Heart left ventricle (tissue), 16 donors: ENCODE results near the gene NUDT4B. TPM values are rescaled to one million over a fixed set of nuclear protein-coding genes. Genes with fewer than 3 reads are reported as not detected.
A peak's percentile ranks its signal among the peaks of the same experiment; 100 is the strongest.
"Not testable (repeated sequence)": the region's sequence is repeated elsewhere in the genome, so short reads cannot be mapped to it uniquely, and the experiment has no call there.

Experiments used
- ATAC-seq, 4 donors: fragments of 200-7000 bp; cut with Tn5 transposase; one replicate each; pipeline ENCODE4 v1.9.1; 2020 to 2022; ENCODE audit warnings: moderate library complexity in 4 of 4, mild to moderate bottlenecking in 3 of 4, moderate number of reproducible peaks in 1 of 4
- DNase-seq, 5 donors: peaks; one replicate each; pipeline ENCODE4 v3.0.0-alpha.2; 2020
- H3K27ac ChIP-seq, 12 donors: fragments of 200-600 bp; sonication (generic) in 4 of 12; one replicate each; pipeline versions ENCODE4 v1.5.0 to v1.8.0; 2016 to 2022; ENCODE audit warnings: mild to moderate bottlenecking in 2 of 12
- H3K27me3 ChIP-seq, 9 donors: fragments of 200-600 bp; sonication (generic) in 2 of 9; one replicate each; pipeline versions ENCODE4 v1.5.1 to v1.8.0; 2016 to 2022; ENCODE audit warnings: mild to moderate bottlenecking in 3 of 9
- H3K36me3 ChIP-seq, 9 donors: fragments of 200-600 bp; sonication (generic) in 2 of 9; one replicate each; pipeline versions ENCODE4 v1.5.0 to v1.8.0; 2018 to 2022; ENCODE audit warnings: mild to moderate bottlenecking in 2 of 9
- H3K4me1 ChIP-seq, 12 donors: fragments of 200-600 bp; sonication (generic) in 4 of 12; one replicate each; pipeline versions ENCODE4 v1.5.0 to v1.8.0; 2016 to 2022; ENCODE audit warnings: mild to moderate bottlenecking in 3 of 12
- H3K4me3 ChIP-seq, 12 donors: fragments of 200-600 bp; sonication (generic) in 4 of 12; one replicate each; pipeline versions ENCODE4 v1.5.0 to v1.8.0; 2017 to 2022; ENCODE audit warnings: mild to moderate bottlenecking in 9 of 12, moderate library complexity in 4 of 12
- H3K9me3 ChIP-seq, 12 donors: fragments of 200-600 bp; sonication (generic) in 4 of 12; one replicate each; pipeline versions ENCODE4 v1.5.0 to v1.8.0; 2016 to 2022; ENCODE audit warnings: mild to moderate bottlenecking in 1 of 12
- WGBS, 4 donors: extraction: QIAGEN DNeasy Blood & Tissue Kit in 2 of 4; methylation state at CpG; one replicate each; pipeline versions ENCODE4 v1.1.5 to v1.1.7; 2013 to 2018; 5-methylcytosine and 5-hydroxymethylcytosine counted together
- intact Hi-C, 10 donors: fragments of 100-400 bp; cut with DNase I; formaldehyde crosslinking; loops; one replicate each; pipeline versions ENCODE4 v1.11.1 to v1.14.2; 2022
- polyA plus RNA-seq, 2 donors: library from polyadenylated mRNA; stranded (reverse); fragments of 200-250 nt; gene quantifications; one replicate each; pipeline ENCODE4 v1.2.3, GENCODE V29; 2013
- total RNA-seq, 9 donors: library from RNA; depleted of rRNA in 2 of 9; stranded (reverse); fragments of >200 nt in 2 of 9; fragmentation: NEBNext Ultra II Directional in 3 of 9; extraction: Animal tissue kit (Norgen Biotek cat#: 25700) in 3 of 9; gene quantifications; one replicate each; pipeline versions ENCODE4 v1.1.0 to v1.2.4, GENCODE V29; 2016 to 2023
- donor health status: ischemic (EF 13 %, LVEDD 7.1; RV severe dilation, severe dysfunction).
- donor health status: healthy with polysubstance abuse.
- donor health status: DM: no; HTN: yes; CAD: no.
- donor health status: DM: no; HTN: no; CAD: no.
- donor health status: ischemic (EF 25% LVEDD 6.9; RV normal size, moderate dysfunction).
- donor health status: ischemic (EF 25% LVEDD 5.7; RV mildly dilated, moderate dysfunction).
- donor health status: healthy.
- donor health status: DM: yes; HTN: yes; CAD: no.
- donor health status: ischemic (EF 35%, LVEDD 5.7; RV mildly dilated, moderate dysfunction).
- donor health status: nonischemic (EF 11% LVEDD 7.7; RV severe dilation, severe dysfunction).
- donor health status: DM: yes; HTN: yes; CAD: no.
- donor health status: PGD.
- donor health status: ischemic (EF 29% LVEDD 5.4; RV normal size, mild dysfunction).
- donor health status: nonischemic (EF 23%, LVEDD 6.1; RV moderate dilation, normal function).

The NUDT4B gene
- total and polyA plus RNA-seq, 11 donors, result 0.50 to 267 (median 23.8) TPM; not detected in 5

DNA sequence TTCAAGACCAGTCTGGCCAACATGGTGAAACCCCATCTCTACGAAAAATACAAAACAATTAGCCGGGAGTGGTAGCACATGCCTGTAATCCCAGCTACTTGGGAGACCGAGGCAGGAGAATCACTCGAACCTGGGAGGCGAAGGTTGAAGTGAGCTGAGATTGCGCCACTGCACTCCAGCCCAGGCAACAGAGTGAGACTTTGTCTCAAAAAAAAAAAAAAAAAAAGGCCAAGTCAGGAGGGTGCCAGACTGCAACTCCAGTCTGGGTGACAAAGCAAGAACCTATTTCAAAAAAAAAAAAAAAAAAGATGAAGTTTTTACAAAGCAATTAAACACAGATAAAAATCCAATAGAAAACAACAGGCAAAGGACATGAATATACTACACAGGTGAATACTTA is 9.9 kb upstream of the NUDT4B start:
- ATAC-seq, DNase-seq, H3K4me3 ChIP-seq, H3K27ac ChIP-seq, H3K27me3 ChIP-seq, H3K36me3 ChIP-seq, H3K4me1 ChIP-seq, H3K9me3 ChIP-seq, intact Hi-C loops: not testable (repeated sequence)
- no CpG with 5 or more reads among the region's 6 CpGs for WGBS, 4 donors

GRCh38 chr1:148743200-148743599 is 5.4 kb upstream of the NUDT4B start:
- no CpG with 5 or more reads among the region's 4 CpGs for WGBS, 4 donors
- ATAC-seq, H3K4me3 ChIP-seq, intact Hi-C loops, H3K4me1 ChIP-seq, H3K36me3 ChIP-seq, H3K9me3 ChIP-seq, H3K27ac ChIP-seq, DNase-seq, H3K27me3 ChIP-seq: not testable (repeated sequence)

DNA sequence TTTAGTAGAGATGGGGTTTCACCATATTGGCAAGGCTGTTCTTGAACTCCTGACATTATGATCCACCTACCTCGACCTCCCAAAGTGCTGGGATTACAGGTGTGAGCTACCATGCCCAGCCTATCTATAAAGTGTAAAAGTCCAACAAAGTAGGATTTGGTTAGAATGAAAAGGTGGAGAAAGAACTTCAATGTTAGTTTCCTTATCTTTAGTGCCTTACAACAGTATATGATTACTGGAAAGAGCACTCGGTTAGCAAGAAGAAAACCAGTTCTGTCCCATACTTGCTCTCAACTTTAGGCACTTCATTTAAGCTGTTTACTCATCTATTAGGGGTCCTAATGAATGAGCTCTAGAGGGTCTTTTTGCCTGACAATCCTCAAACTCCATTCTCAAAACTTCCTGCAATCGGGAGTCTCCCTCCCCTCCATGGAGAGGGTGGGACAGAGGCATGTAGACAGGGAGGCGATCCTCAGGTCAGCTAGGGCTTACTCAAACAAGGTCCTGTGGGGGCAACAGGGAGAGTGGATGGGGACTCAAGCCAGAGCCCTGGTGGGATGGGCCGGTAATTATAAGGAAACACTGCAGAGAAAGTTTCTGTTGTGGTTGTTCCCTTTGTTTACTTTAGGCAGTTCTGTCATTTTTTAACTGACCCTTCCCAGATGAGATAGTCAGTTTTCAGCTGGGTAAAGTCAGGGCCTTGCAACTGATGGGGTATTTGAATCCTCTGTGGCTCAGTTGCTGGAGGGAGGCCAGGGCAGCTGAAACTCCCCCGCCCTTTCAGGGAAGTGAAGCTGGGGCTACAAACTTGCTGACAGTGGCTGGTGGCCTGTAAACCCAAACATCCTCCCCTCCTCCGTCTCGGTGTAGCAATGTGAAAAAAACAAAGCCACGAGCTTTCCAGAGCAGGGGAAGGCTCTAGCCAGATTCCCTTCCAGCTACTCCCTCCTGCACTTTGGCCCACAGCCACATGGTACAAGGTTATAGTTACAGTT is 4.6 kb upstream of the NUDT4B start:
- H3K4me1 ChIP-seq, intact Hi-C loops, H3K36me3 ChIP-seq, H3K27ac ChIP-seq, H3K4me3 ChIP-seq, DNase-seq, H3K9me3 ChIP-seq, H3K27me3 ChIP-seq: not testable (repeated sequence)
- ATAC-seq, result peak; percentile 71 to 84 (median 76)
- WGBS, 4 donors, result no CpG with 5 or more reads among the region's 9 CpGs

DNA sequence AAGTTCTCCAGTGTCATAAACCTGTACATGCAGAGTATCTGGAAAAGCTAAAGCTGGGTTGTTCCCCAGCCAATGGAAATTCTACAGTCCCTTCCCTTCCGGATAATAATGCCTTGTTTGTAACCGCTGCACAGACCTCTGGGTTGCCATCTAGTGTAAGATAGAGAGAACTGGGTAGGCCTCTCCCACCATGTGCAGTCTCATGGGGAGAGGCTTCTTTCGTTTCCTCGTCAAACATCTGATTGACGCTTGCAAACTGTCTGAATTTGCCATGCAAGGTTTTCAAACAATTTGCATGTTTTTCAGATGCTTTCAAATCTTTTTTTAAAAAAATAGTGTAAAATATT is 734 bp downstream of the NUDT4B start:
- no CpG with 5 or more reads among the region's 5 CpGs for WGBS, 4 donors
- H3K27ac ChIP-seq, intact Hi-C loops, H3K27me3 ChIP-seq, H3K4me3 ChIP-seq, H3K36me3 ChIP-seq, DNase-seq, H3K4me1 ChIP-seq, H3K9me3 ChIP-seq: not testable (repeated sequence)
- ATAC-seq, result peak; percentile 90 to 96 (median 96)

DNA sequence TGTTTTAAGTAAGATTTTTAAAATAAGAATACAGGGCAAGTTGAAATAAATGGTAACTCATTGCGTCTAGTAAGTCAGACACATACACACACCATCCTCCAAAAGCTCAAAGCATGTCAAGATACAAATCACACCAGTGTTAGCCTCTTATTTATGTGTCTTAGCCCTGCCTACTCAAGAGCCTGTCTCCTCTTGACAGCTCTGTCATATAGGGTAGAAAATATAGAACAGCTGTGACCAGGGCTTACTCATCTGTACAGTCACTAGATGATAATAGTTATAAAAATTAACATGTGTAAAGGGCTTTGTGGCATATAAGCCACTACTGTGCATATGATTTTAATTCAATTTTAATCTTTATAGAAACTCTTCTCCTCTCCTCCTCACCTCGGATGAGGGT is 7.7 kb downstream of the NUDT4B start:
- intact Hi-C loops, result not testable (repeated sequence)
- no CpG with 5 or more reads among the region's 2 CpGs for WGBS, 4 donors

DNA sequence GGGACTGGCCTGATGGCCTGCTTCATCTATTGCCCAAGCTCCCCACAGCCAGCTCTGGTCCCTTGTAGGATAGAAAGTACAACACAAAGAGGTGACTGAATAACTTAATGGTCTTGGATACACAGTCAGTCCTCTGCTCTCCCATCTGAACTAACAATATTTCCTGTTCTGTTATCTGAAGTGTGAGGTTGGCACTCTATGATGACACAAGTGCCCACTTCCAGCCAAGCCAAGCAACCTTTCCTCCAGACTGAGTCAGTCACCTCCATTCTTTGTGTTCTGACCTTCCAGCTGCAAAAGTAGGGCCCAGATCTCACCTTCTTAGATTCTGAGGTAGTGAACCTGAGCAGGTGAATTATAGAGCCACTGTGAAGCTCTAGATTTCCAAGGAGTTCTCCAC is 8.9 kb downstream of the NUDT4B start:
- H3K27me3 ChIP-seq, H3K36me3 ChIP-seq, H3K4me1 ChIP-seq, H3K4me3 ChIP-seq, DNase-seq, H3K9me3 ChIP-seq, H3K27ac ChIP-seq, intact Hi-C loops: not testable (repeated sequence)
- peak in 2 of 4 donors; percentile 49 to 76 for ATAC-seq

More for the DNA sequence above, 7.7 kb downstream of the NUDT4B start:
- H3K4me1 ChIP-seq, H3K27me3 ChIP-seq, DNase-seq, H3K9me3 ChIP-seq, H3K27ac ChIP-seq, H3K4me3 ChIP-seq, ATAC-seq, H3K36me3 ChIP-seq: not testable (repeated sequence)

DNA sequence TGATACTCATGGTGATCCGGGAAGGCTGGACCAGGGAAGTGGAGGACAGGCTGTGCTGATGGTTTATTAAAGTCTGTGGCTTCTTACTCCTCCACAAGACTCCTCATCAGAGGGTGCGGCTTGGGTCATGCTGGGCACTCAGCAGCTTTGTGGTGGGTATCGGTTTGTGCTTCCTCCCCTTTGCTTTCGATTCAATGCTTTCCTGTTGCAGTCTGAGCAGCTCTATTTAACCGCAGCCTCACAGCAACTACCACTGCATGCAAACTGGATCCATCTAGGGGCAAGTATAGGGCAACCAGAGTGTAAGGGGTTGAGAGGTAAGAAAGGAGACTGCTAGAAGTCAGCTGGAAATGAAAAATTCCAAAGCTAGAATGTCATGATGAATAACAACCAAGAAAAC is 9.8 kb downstream of the NUDT4B start:
- H3K4me3 ChIP-seq, H3K27ac ChIP-seq, H3K4me1 ChIP-seq, intact Hi-C loops, H3K27me3 ChIP-seq, H3K9me3 ChIP-seq, DNase-seq, H3K36me3 ChIP-seq: not testable (repeated sequence)
- WGBS, 4 donors, result no CpG with 5 or more reads among the region's 5 CpGs
- peak; percentile 67 to 79 (median 74) for ATAC-seq

DNA sequence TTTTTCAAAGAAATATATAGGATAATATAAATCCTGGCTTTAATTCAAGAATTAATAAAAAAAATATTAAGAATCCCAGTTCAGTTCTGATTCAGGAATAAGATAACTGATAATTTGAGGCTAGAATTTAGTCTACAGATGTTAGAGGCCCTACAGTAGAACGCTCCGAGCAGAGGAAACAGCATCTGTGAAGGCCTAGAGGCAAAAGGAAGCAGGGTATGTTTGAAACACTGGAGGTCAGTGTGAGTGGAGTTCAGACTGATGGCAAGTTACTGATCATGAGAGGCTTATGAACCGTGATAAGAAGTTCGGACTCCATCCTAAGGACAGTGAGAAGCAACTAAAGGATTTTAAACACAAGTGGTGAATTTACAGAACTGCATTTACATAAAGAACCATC is 10.4 kb downstream of the NUDT4B start:
- H3K9me3 ChIP-seq, intact Hi-C loops, H3K36me3 ChIP-seq, H3K27ac ChIP-seq, H3K27me3 ChIP-seq, H3K4me1 ChIP-seq, DNase-seq, H3K4me3 ChIP-seq: not testable (repeated sequence)
- peak in 2 of 4 donors; percentile 35 to 41 for ATAC-seq
- WGBS, 4 donors, result no CpG with 5 or more reads among the region's 4 CpGs

DNA sequence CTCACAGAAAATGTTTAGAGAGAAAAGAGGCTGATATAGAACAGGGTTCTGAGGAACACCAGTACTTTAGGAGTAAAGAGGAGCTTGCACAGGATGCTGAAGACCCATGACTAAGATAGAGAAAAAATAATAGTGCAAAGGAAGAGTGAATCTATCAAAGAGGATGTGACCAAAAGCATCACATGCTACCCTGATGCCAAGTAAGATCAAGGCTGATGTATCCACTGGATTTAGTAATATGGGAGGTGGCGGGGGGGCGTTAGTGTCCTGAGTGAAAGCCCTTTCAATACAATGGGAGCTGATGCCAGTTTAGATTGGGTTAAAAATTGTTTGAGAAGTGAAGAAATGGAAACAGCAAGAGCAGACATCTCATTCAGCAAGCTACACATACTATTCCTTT is 11.2 kb downstream of the NUDT4B start:
- H3K27ac ChIP-seq, ATAC-seq, H3K27me3 ChIP-seq, H3K4me3 ChIP-seq, H3K9me3 ChIP-seq, H3K36me3 ChIP-seq, H3K4me1 ChIP-seq, intact Hi-C loops: not testable (repeated sequence)
- peak in 2 of 5 donors; percentile 5 to 13 for DNase-seq
- 85 to 93% (median 88%) methylated on average over 2 of the region's 2 CpGs for WGBS, 4 donors

DNA sequence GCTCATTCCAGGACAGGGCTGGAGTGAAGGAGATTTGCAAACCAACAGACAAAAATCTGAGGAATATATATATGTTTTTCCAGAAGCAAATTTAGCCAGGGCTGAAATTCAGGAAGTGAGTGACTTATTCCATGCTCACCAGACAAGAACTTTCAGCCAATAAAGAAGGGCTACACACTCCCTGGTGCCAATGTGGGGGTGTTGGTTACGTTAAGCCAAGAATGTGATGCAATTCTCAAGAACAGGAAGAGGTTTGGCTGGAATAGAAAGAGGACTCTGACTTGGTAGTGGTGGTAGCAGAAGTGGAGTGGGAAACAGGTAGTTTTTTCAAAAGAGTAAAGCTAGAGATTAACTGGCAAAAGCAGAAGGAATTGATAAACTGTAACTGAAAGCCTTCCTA is 11.6 kb downstream of the NUDT4B start:
- DNase-seq, H3K4me3 ChIP-seq, intact Hi-C loops, H3K4me1 ChIP-seq, H3K27me3 ChIP-seq, H3K27ac ChIP-seq, H3K9me3 ChIP-seq, H3K36me3 ChIP-seq: not testable (repeated sequence)
- peak; percentile 24 to 84 (median 79) for ATAC-seq
- no CpG with 5 or more reads among the region's 1 CpG for WGBS, 4 donors

DNA sequence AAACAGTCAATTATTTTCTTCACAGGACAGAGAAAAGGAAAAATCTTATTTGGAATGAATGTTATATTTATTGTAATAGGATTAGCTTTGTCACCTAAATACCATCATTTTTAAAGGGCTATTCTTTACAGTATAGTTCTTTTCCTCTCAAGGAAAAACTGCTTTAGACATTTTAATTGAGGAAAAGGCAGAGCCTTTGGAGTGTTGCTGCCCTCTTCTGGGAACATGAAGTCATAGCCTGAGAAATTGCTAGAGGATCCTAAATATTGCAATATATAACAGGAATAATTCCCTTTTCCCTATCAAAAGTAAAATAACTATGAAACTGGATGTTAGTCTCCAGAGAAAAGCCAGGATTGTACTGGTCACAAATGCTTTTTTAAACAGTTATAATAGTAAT is 12.8 kb downstream of the NUDT4B start:
- H3K4me1 ChIP-seq, H3K27me3 ChIP-seq, intact Hi-C loops, H3K9me3 ChIP-seq, H3K36me3 ChIP-seq, DNase-seq, H3K4me3 ChIP-seq, H3K27ac ChIP-seq: not testable (repeated sequence)
- peak in 1 of 4 donors; percentile 51 for ATAC-seq
